ENCODE measurements around the gene EEF1AKMT4. TPM values are rescaled to one million over a fixed set of nuclear protein-coding genes. Genes with fewer than 3 reads are reported as not detected.

EEF1AKMT4 gene
- total and polyA plus RNA-seq, 2 of the 8 experiments (the other 6 are each of a cell fraction or from before 2014, with no cell fraction given), result 9.3 to 30.1 TPM

GRCh38 chr3:184203526-184203925 is 45.9 kb upstream of the EEF1AKMT4 start (continued):
- TF ChIP-seq CHD7 (IDR thresholded peaks at IDR 0.05; ENCODE audit: insufficient replicate concordance, low read length) (no peak), CREB1 (IDR thresholded peaks at IDR 0.05) (no peak), HDAC6 (IDR thresholded peaks at IDR 0.05; ENCODE audit: low read depth, low read length) (no peak), HDAC2 (IDR thresholded peaks at IDR 0.05; ENCODE audit: borderline replicate concordance in 1 of 2, low read depth in 2 of 2, low read length in 2 of 2) (no peak), EP300 (IDR thresholded peaks at IDR 0.05; ENCODE audit: borderline replicate concordance in 1 of 2, low read depth in 2 of 2, low read length in 2 of 2) (no peak), TAF7 (optimal IDR thresholded peaks at IDR 0.05; ENCODE audit: borderline replicate concordance, low read depth, low read length) (no peak), PHF8 (conservative IDR thresholded peaks at IDR 0.05; ENCODE audit: low read depth, low read length) (no peak), SP1 (IDR thresholded peaks at IDR 0.05; ENCODE audit: low read depth, low read length) (no peak), SAP30 (IDR thresholded peaks at IDR 0.05; ENCODE audit: insufficient read depth, insufficient replicate concordance, low read length) (no peak), POLR2A (IDR thresholded peaks at IDR 0.05; ENCODE audit: control extremely low read depth in 1 of 2, low read depth in 2 of 2, low read length in 2 of 2) (no peak), TEAD4 (IDR thresholded peaks at IDR 0.05; ENCODE audit: low read depth, low read length) (no peak), ZNF274 (IDR thresholded peaks at IDR 0.05; ENCODE audit: borderline replicate concordance, extremely low read depth, low read length) (no peak)

Data from H1 (cell line).